A549 (cell line): ENCODE results near the gene FBLN1. TPM values are rescaled to one million over a fixed set of nuclear protein-coding genes. Genes with fewer than 3 reads are reported as not detected.

Experiments used
- ATAC-seq, 2 experiments: fragments of 200-7000 bp in 1 of 2; fragments of >200 bp in 1 of 2; cut with Nextera tagmentation in 1 of 2; cut with Tn5 transposase in 1 of 2; 3 replicates each; pipeline versions ENCODE4 v1.8.0 to v1.9.1; 2018 to 2020; ENCODE audit warnings: mild to moderate bottlenecking in 1 of 2, moderate library complexity in 1 of 2
- CTCF ChIA-PET: fragments of 300-600 bp; sonication (Branson Sonifier 250); formaldehyde crosslinking; extraction: SDS; loops from one replicate; lab custom pipeline; 2021; ENCODE audit warnings: antibody characterized with exemption, inconsistent platforms; lab: Yijun Ruan, JAX
- POLR2A ChIA-PET: fragments of 350-600 bp; formaldehyde crosslinking; extraction: SDS; loops from one replicate; lab custom pipeline; 2021; ENCODE audit warnings: antibody characterized with exemption, inconsistent platforms; lab: Yijun Ruan, JAX
- DNase-seq, 2 experiments: peaks; one replicate each; pipeline versions ENCODE4 v3.0.0 to v3.0.0-alpha.2; 2011 to 2016; ENCODE audit warnings: low read depth in 1 of 2, low spot score in 1 of 2
- FAIRE-seq: peaks from 2 replicates; lab custom pipeline; 2011; peaks lifted over from hg19 to GRCh38; lab: Jason Lieb, UNC
- H3K27ac ChIP-seq, 2 experiments: fragments of >200 bp; sonication (Bioruptor Twin); formaldehyde crosslinking; 3 replicates each; pipeline ENCODE4 v1.5.1; 2016 to 2017
- H3K4me1 ChIP-seq: fragments of >200 bp; sonication (Bioruptor Twin); formaldehyde crosslinking; 3 replicates; pipeline ENCODE4 v1.6.1; 2016
- H3K4me2 ChIP-seq: fragments of >200 bp; sonication (Bioruptor Twin); formaldehyde crosslinking; 3 replicates; pipeline ENCODE4 v1.6.1; 2016
- H3K4me3 ChIP-seq: fragments of >200 bp; sonication (Bioruptor Twin); formaldehyde crosslinking; 3 replicates; pipeline ENCODE4 v1.5.1; 2016
- H3K9me3 ChIP-seq: fragments of >200 bp; sonication (Bioruptor Twin); formaldehyde crosslinking; 3 replicates; pipeline ENCODE4 v1.6.1; 2016
- BHLHE40 ChIP-seq: IDR thresholded peaks from 2 replicates; pipeline ENCODE4 v1.6.1; 2012; ENCODE audit warnings: low read depth, low read length, inconsistent platforms
- CEBPB ChIP-seq, 2 experiments: fragments of >200 bp in 1 of 2; sonication (Bioruptor Twin) in 1 of 2; formaldehyde crosslinking in 1 of 2; IDR thresholded peaks; 2 replicates each; pipeline ENCODE4 v1.6.1; 2012 to 2016
- EP300 ChIP-seq, 2 experiments: fragments of >200 bp; sonication (Bioruptor Twin); formaldehyde crosslinking; IDR thresholded peaks; 2 replicates in 1 of 2; 3 replicates in 1 of 2; pipeline ENCODE4 v1.6.1; 2016 to 2017
- ESRRA ChIP-seq: fragments of 150-350 bp; IDR thresholded peaks from 2 replicates; pipeline ENCODE4 v1.6.1; 2014; ENCODE audit warnings: mild to moderate bottlenecking, low read length, borderline replicate concordance
- FOSB ChIP-seq: fragments of 250-450 bp; sonication (Bioruptor Pico); IDR thresholded peaks from 2 replicates; pipeline ENCODE4 v1.5.0; 2020; ENCODE audit warnings: mild to moderate bottlenecking, moderate library complexity
- GATA3 ChIP-seq: IDR thresholded peaks from 2 replicates; pipeline ENCODE4 v1.6.1; 2012; ENCODE audit warnings: borderline replicate concordance
- HOXB13 ChIP-seq: fragments of 250-450 bp; sonication (Bioruptor Pico); IDR thresholded peaks from 2 replicates; pipeline ENCODE4 v1.5.0; 2020; ENCODE audit warnings: low read depth, mild to moderate bottlenecking, moderate library complexity
- JUNB ChIP-seq: fragments of >200 bp; sonication (Bioruptor Twin); formaldehyde crosslinking; IDR thresholded peaks from 2 replicates; pipeline ENCODE4 v1.6.1; 2016
- KDM1A ChIP-seq: fragments of 200-600 bp; sonication (generic); IDR thresholded peaks from 2 replicates; pipeline ENCODE4 v1.6.1; 2016; ENCODE audit warnings: low read depth, mild to moderate bottlenecking
- MAFK ChIP-seq: fragments of 450-650 bp; IDR thresholded peaks from 2 replicates; pipeline ENCODE4 v1.6.1; 2014; ENCODE audit not compliant: partially characterized antibody
- MAZ ChIP-seq: fragments of 150-350 bp; IDR thresholded peaks from 2 replicates; pipeline ENCODE4 v1.6.1; 2014; ENCODE audit warnings: antibody characterized with exemption, low read depth, low read length, borderline replicate concordance
- NFE2L2 ChIP-seq: fragments of 150-350 bp; conservative IDR thresholded peaks from 2 replicates; pipeline ENCODE4 v1.6.1; 2014; ENCODE audit warnings: low read length
- NPAS2 ChIP-seq: fragments of 250-450 bp; sonication (Bioruptor Pico); IDR thresholded peaks from 2 replicates; pipeline ENCODE4 v1.8.0; 2022; ENCODE audit warnings: mild to moderate bottlenecking, moderate library complexity, borderline replicate concordance
- POLR2A ChIP-seq: IDR thresholded peaks from 2 replicates; pipeline ENCODE4 v1.6.1; 2012; ENCODE audit warnings: mild to moderate bottlenecking, low read length
- POLR2AphosphoS2 ChIP-seq: conservative IDR thresholded peaks from 2 replicates; pipeline ENCODE4 v1.6.1; 2012; ENCODE audit warnings: low read length, improper control_type of control experiment, inconsistent platforms
- RAD21 ChIP-seq, 2 experiments: fragments of >200 bp in 1 of 2; sonication (Bioruptor Twin) in 1 of 2; formaldehyde crosslinking in 1 of 2; IDR thresholded peaks in 1 of 2; conservative IDR thresholded peaks in 1 of 2; 2 replicates in 1 of 2; 3 replicates in 1 of 2; pipeline ENCODE4 v1.6.1; 2012 to 2018; ENCODE audit warnings: inconsistent platforms in 1 of 2
- RNF2 ChIP-seq: fragments of 200-600 bp; sonication (generic); IDR thresholded peaks from 2 replicates; pipeline ENCODE4 v1.6.1; 2016; ENCODE audit warnings: low read depth, mild to moderate bottlenecking, antibody characterized with exemption, moderate library complexity, borderline replicate concordance
- ZC3H11A ChIP-seq: fragments of 450-650 bp; IDR thresholded peaks from 2 replicates; pipeline ENCODE4 v1.6.1; 2014; ENCODE audit warnings: antibody characterized with exemption, mild to moderate bottlenecking
- ZFP36 ChIP-seq: fragments of 450-650 bp; IDR thresholded peaks from 2 replicates; pipeline ENCODE4 v1.6.1; 2014; ENCODE audit warnings: borderline replicate concordance; ENCODE audit not compliant: partially characterized antibody
- WGBS: methylation state at CpG from one replicate; pipeline ENCODE4 v1.1.6; 2017; ENCODE audit errors: missing lambda C conversion rate; 5-methylcytosine and 5-hydroxymethylcytosine counted together
- polyA plus RNA-seq, 4 experiments: library from polyadenylated mRNA; depleted of rRNA in 3 of 4; stranded (reverse); fragments of >200 nt; fragmentation: RNase III in 1 of 4; extraction: RNeasy Plus Mini Kit Qiagen cat#74134 plus additional on column Dnase treatment in 1 of 4; gene quantifications; 2 replicates in 3 of 4; 3 replicates in 1 of 4; pipeline ENCODE4 v1.2.3, GENCODE V29; 2011 to 2017
- TF ChIP-seq, protein P1 (sequence below): fragments of >200 bp; sonication (Bioruptor Twin); formaldehyde crosslinking; IDR thresholded peaks from 3 replicates; pipeline ENCODE4 v1.5.1; 2016
- TF ChIP-seq, protein P2 (sequence below): fragments of 450-650 bp; IDR thresholded peaks from 2 replicates; pipeline ENCODE4 v1.6.1; 2014; ENCODE audit warnings: antibody characterized with exemption
- TF ChIP-seq, protein P3 (sequence below): IDR thresholded peaks from 2 replicates; pipeline ENCODE4 v1.6.1; 2012; ENCODE audit warnings: low read depth, borderline replicate concordance
- TF ChIP-seq, protein P4 (sequence below): fragments of 250-450 bp; sonication (Bioruptor Pico); IDR thresholded peaks from 2 replicates; pipeline ENCODE4 v1.5.0; 2021; ENCODE audit warnings: mild to moderate bottlenecking, moderate library complexity, borderline replicate concordance
- TF ChIP-seq, protein P5 (sequence below): IDR thresholded peaks from 2 replicates; pipeline ENCODE4 v1.6.1; 2012

Gene FBLN1
- polyA plus RNA-seq, 2 of the 4 experiments (the other 2 are of a cell fraction), result 18.2 to 32.7 TPM

DNA sequence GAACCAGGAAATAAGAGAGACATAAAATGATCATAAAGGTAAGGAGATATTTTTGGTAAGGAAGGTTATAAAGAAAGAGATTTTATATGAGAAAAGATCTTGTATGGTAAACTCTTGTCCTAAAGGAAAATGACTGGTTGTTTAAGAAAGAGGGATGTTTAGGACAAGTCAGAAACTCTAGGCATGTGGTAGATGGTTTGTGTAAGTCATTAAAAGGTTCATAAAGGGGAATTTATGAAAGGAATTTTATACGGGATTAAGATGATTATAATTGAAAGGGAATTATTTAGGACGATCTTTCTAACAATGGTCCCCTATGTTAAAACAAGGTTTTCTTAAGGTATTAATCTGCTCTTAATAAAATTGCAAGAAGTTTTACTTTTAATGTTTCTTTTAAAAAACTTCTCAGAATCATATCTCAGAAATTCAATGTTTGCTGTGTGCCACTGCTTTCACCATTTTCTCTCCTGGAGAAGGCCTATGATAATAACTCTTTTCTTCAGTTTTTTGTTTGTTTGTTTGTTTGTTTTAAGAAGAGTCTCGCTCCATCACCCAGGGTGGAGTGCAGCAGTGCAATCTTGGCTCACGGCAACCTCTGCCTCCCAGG is 13.8 kb upstream of the FBLN1 start:
- H3K4me2 ChIP-seq, result no peak overlapping the region
- DNase-seq (no peak), ATAC-seq (no peak), FAIRE-seq (no peak)
- WGBS, result 59% methylated on average over 4 of the region's 4 CpGs
- no peak for TF ChIP-seq POLR2AphosphoS2
- peak; percentile 49 for TF ChIP-seq ZFP36
- peaks cover 18% of the 10 kb centered on the region; the same call in 2 of the 3 replicates for H3K9me3 ChIP-seq
- no peaks in the 10 kb centered on the region for H3K4me1 ChIP-seq
- CTCF ChIA-PET, result no interaction called here
- H3K4me3 ChIP-seq, result no peak overlapping the region
- POLR2A ChIA-PET, result no interaction called here
- H3K27ac ChIP-seq, result no peak overlapping the region

DNA sequence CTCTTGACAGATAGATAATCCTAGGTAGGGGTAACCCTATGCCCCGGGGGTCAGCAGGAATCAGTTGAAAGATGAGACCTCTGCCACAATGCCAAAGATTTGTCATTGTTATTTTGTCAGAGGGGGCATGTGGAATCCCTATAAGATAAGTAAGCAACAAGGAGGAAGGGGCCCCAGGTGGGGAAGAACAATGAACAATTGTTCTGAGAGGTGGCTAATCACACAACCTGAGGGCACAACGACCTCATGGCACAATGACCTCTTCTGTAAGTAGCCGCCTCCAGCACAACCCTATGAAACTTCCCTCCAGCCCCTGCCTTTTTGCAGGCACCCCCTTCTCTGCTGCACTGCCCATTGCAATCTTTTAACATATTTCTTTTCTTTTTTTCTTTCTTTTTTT is 11.8 kb upstream of the FBLN1 start:
- POLR2A ChIA-PET, result no interaction called here
- CTCF ChIA-PET, result no interaction called here
- H3K9me3 ChIP-seq, result peaks cover 18% of the 10 kb centered on the region; the same call in 2 of the 3 replicates
- H3K4me1 ChIP-seq, result no peaks in the 10 kb centered on the region
- no peak overlapping the region for H3K4me3 ChIP-seq
- FAIRE-seq (no peak), ATAC-seq (no peak), DNase-seq (no peak)
- TF ChIP-seq, protein P1, sequence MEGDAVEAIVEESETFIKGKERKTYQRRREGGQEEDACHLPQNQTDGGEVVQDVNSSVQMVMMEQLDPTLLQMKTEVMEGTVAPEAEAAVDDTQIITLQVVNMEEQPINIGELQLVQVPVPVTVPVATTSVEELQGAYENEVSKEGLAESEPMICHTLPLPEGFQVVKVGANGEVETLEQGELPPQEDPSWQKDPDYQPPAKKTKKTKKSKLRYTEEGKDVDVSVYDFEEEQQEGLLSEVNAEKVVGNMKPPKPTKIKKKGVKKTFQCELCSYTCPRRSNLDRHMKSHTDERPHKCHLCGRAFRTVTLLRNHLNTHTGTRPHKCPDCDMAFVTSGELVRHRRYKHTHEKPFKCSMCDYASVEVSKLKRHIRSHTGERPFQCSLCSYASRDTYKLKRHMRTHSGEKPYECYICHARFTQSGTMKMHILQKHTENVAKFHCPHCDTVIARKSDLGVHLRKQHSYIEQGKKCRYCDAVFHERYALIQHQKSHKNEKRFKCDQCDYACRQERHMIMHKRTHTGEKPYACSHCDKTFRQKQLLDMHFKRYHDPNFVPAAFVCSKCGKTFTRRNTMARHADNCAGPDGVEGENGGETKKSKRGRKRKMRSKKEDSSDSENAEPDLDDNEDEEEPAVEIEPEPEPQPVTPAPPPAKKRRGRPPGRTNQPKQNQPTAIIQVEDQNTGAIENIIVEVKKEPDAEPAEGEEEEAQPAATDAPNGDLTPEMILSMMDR, result no peak
- TF ChIP-seq BHLHE40 (no peak), MAFK (no peak), POLR2A (no peak), EP300 (IDR thresholded peaks at IDR 0.05) (no peak), FOSB (no peak)
- TF ChIP-seq, protein P2, sequence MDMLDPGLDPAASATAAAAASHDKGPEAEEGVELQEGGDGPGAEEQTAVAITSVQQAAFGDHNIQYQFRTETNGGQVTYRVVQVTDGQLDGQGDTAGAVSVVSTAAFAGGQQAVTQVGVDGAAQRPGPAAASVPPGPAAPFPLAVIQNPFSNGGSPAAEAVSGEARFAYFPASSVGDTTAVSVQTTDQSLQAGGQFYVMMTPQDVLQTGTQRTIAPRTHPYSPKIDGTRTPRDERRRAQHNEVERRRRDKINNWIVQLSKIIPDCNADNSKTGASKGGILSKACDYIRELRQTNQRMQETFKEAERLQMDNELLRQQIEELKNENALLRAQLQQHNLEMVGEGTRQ, result no peak
- TF ChIP-seq, protein P3, sequence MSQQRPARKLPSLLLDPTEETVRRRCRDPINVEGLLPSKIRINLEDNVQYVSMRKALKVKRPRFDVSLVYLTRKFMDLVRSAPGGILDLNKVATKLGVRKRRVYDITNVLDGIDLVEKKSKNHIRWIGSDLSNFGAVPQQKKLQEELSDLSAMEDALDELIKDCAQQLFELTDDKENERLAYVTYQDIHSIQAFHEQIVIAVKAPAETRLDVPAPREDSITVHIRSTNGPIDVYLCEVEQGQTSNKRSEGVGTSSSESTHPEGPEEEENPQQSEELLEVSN, result no peak
- TF ChIP-seq, protein P4, sequence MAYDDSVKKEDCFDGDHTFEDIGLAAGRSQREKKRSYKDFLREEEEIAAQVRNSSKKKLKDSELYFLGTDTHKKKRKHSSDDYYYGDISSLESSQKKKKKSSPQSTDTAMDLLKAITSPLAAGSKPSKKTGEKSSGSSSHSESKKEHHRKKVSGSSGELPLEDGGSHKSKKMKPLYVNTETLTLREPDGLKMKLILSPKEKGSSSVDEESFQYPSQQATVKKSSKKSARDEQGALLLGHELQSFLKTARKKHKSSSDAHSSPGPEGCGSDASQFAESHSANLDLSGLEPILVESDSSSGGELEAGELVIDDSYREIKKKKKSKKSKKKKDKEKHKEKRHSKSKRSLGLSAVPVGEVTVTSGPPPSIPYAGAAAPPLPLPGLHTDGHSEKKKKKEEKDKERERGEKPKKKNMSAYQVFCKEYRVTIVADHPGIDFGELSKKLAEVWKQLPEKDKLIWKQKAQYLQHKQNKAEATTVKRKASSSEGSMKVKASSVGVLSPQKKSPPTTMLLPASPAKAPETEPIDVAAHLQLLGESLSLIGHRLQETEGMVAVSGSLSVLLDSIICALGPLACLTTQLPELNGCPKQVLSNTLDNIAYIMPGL, result no peak
- WGBS, result 43% methylated on average over 3 of the region's 3 CpGs
- H3K4me2 ChIP-seq, result no peak overlapping the region
- H3K27ac ChIP-seq, result no peak overlapping the region

DNA sequence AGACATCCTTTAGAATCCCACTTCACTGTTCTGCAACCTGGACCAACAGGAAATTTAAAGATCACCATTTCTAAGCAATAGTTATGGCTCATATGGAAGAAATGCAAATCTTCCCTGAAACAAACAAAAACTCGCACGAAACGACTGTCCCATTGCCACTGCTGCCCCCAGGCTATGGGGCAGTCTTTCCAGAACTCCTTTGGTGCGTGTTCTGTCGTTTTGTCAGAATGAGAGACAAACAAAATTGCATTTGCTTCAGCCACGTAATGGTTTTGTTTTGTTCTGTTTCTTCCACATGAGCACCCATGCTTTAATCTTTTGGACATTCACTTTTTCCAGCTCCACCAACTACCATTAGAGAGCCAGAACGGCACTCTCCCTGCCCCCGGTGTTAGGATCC is 10.8 kb upstream of the FBLN1 start:
- FAIRE-seq (no peak), ATAC-seq (no peak), DNase-seq (no peak)
- Histone ChIP-seq H3K4me2 (no peak overlapping the region), H3K4me1 (no peaks in the 10 kb centered on the region), H3K9me3 (peaks cover 18% of the 10 kb centered on the region; the same call in 2 of the 3 replicates), H3K4me3 (no peak overlapping the region), H3K27ac (no peak overlapping the region)
- 76% methylated on average over 8 of the region's 8 CpGs for WGBS
- ChIA-PET POLR2A (no interaction called here), CTCF (interaction anchor here (0.8 to 1.4 kb wide), 5 partner anchors 19 to 223 kb away, joined by 3 to 4 read pairs (median 3); no protein-coding TSS in a partner anchor)
- TF ChIP-seq POLR2A (no peak), GATA3 (no peak), CEBPB (IDR thresholded peaks at IDR 0.05) (no peak), ZC3H11A (no peak), NFE2L2 (no peak), JUNB (no peak), ESRRA (no peak), NPAS2 (no peak), MAZ (no peak), RNF2 (no peak), RAD21 (conservative IDR thresholded peaks at IDR 0.05 in 1 of 2, IDR thresholded peaks at IDR 0.05 in 1 of 2) (no peak), HOXB13 (no peak), KDM1A (no peak)
- TF ChIP-seq, protein P5, sequence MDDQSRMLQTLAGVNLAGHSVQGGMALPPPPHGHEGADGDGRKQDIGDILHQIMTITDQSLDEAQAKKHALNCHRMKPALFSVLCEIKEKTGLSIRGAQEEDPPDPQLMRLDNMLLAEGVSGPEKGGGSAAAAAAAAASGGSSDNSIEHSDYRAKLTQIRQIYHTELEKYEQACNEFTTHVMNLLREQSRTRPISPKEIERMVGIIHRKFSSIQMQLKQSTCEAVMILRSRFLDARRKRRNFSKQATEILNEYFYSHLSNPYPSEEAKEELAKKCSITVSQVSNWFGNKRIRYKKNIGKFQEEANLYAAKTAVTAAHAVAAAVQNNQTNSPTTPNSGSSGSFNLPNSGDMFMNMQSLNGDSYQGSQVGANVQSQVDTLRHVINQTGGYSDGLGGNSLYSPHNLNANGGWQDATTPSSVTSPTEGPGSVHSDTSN, result no peak
- TF ChIP-seq, protein P2, result no peak
- TF ChIP-seq, protein P1, result no peak
